K562 (cell line): Measurements from ENCODE around the gene CHD2.

Experiments used
- BCLAF1 ChIP-seq, 2 experiments: fragments of 450-650 bp in 1 of 2; IDR thresholded peaks; 2 replicates each; pipeline ENCODE4 v1.6.1; 2011 to 2017; ENCODE audit warnings: low read depth in 2 of 2, antibody characterized with exemption in 1 of 2, borderline replicate concordance in 1 of 2, low read length in 1 of 2, mild to moderate bottlenecking in 1 of 2, mixed read lengths in 1 of 2; ENCODE audit not compliant: control insufficient read depth in 1 of 2
- CBX8 ChIP-seq: fragments of 200-600 bp; sonication (generic); IDR thresholded peaks from 2 replicates; pipeline ENCODE4 v1.6.1; 2012; ENCODE audit warnings: borderline replicate concordance, mixed run types, low read depth, mild to moderate bottlenecking, moderate library complexity, mixed read lengths, low read length, control low read depth, inconsistent platforms; ENCODE audit not compliant: poor library complexity, severe bottlenecking; ENCODE audit errors: extremely low read depth
- HLTF ChIP-seq: fragments of 450-650 bp; IDR thresholded peaks from 2 replicates; pipeline ENCODE4 v1.6.1; 2016
- NELFE ChIP-seq: IDR thresholded peaks from 2 replicates; pipeline ENCODE4 v1.6.1; 2011; ENCODE audit warnings: mild to moderate bottlenecking; ENCODE audit not compliant: insufficient read depth, insufficient read length
- ZFP30 ChIP-seq: fragments of 250-450 bp; sonication (Bioruptor Pico); IDR thresholded peaks from 2 replicates; pipeline ENCODE4 v1.8.0; 2022; ENCODE audit warnings: moderate library complexity, mild to moderate bottlenecking, inconsistent platforms, borderline replicate concordance
- ZNF780A ChIP-seq: fragments of 250-450 bp; sonication (Bioruptor Pico); IDR thresholded peaks from 2 replicates; pipeline ENCODE4 v1.5.0; 2021; ENCODE audit warnings: mild to moderate bottlenecking

DNA sequence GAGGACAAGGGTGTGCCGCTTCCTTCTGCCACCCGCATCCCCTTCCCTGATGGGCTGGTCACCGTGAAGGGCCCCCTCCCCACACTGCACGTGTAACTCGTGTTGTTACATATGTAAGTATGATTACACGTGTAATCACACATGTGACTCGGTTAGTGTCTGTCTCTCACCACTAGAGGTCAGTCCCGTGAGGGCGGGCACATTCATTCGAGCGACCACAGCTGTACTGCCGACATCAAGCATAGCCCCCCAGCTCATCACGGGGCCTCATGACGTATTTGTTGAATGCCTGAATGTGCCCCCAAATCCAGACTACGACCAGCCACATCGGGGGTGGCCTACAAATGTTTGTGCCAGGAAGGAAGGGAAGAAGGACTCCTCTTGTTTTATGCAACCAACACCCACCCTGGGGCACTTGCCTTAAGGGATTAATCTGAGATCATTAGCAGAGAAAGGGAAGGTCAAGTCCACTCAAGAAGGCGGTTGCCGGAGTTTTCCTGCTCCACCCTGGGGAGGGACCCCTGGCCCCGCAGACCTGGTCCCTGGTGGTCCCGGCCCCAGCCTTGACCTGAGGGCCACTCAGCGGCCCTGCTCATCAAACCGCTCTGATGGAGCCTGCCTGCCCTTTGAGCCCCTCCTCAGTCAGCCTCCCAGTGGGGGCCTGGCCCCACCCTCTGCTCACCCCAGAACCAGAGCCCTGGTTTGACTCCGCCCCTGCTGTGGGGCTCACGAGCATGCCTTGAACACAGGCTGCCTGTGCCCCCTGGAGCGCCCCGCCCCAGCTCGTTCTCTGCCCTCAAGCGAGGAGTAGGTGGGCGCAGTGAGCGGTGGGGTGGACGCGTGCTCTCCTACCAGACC is 136.1 kb downstream of the CHD2 start:
- TF ChIP-seq NELFE: no peak
- no peak for TF ChIP-seq ZFP30 (CRISPR knock-in tag)
- no peak for TF ChIP-seq CBX8
- no peak for TF ChIP-seq BCLAF1 (IDR thresholded peaks at IDR 0.05; ENCODE audit: borderline replicate concordance in 1 of 2, control insufficient read depth in 1 of 2, low read depth in 2 of 2, low read length in 1 of 2)
- TF ChIP-seq ZNF780A (CRISPR knock-in tag): no peak
- no peak for TF ChIP-seq HLTF
